NCI-H1417 treated with DMSO at 0.1 percent for 48 hours (cell line): ENCODE results near the gene PCDHA6.
"Not testable (repeated sequence)": the region's sequence is repeated elsewhere in the genome, so short reads cannot be mapped to it uniquely, and the experiment has no call there.

ENCODE experiments used
- DNase-seq: peaks from one replicate; lab custom pipeline; 2025; lab: John Stamatoyannopoulos, UW

PCDHA6 gene

GRCh38 chr5:140827704-140828361, at the start of gene PCDHA6:
Gene PCDHA6, plus strand, starts transcription at chr5:140827960. Its CDS starts 132 bp downstream, at chr5:140828092.
- DNase-seq = peak; percentile 78

- DNase-seq = no peak
Observed at GRCh38 chr5:140780512-140780911, 47.2 kb upstream of the PCDHA6 start.

- no peak for DNase-seq
Observed at GRCh38 chr5:140785905-140786686, 41.7 kb upstream of the PCDHA6 start, which contains the start of gene PCDHA1. Gene PCDHA1, plus strand, starts transcription at chr5:140786140.

GRCh38 chr5:140787422-140787821, 40.3 kb upstream of the PCDHA6 start:
- DNase-seq = not testable (repeated sequence)

GRCh38 chr5:140787849-140788504, 39.8 kb upstream of the PCDHA6 start:
- DNase-seq = not testable (repeated sequence)

GRCh38 chr5:140791089-140791488, 36.7 kb upstream of the PCDHA6 start:
- no peak for DNase-seq

- no peak for DNase-seq
Observed at GRCh38 chr5:140794595-140795258, 33.0 kb upstream of the PCDHA6 start, which contains the start of gene PCDHA2. Gene PCDHA2, plus strand, starts transcription at chr5:140794852.

GRCh38 chr5:140795259-140795641, 32.5 kb upstream of the PCDHA6 start:
- no peak for DNase-seq

- DNase-seq = not testable (repeated sequence)
Observed at GRCh38 chr5:140796072-140796717, 31.6 kb upstream of the PCDHA6 start.

GRCh38 chr5:140796718-140797095, 31.1 kb upstream of the PCDHA6 start:
- DNase-seq = no peak

GRCh38 chr5:140800816-140801493, 26.8 kb upstream of the PCDHA6 start, which contains the start of gene PCDHA3:
Gene PCDHA3, plus strand, starts transcription at chr5:140801057.
- no peak for DNase-seq

- DNase-seq = no peak
Observed at GRCh38 chr5:140801494-140801841, 26.3 kb upstream of the PCDHA6 start.

- not testable (repeated sequence) for DNase-seq
Observed at GRCh38 chr5:140802381-140802780, 25.4 kb upstream of the PCDHA6 start.

GRCh38 chr5:140802781-140803271, 24.9 kb upstream of the PCDHA6 start:
- no peak for DNase-seq

GRCh38 chr5:140806834-140807775, 20.7 kb upstream of the PCDHA6 start, which contains the start of gene PCDHA4:
Gene PCDHA4, plus strand, starts transcription at chr5:140807068.
- no peak for DNase-seq

- DNase-seq = not testable (repeated sequence)
Observed at GRCh38 chr5:140808241-140808888, 19.4 kb upstream of the PCDHA6 start.

- no peak for DNase-seq
Observed at GRCh38 chr5:140808889-140809291, 18.9 kb upstream of the PCDHA6 start.

GRCh38 chr5:140821375-140822280, 6.1 kb upstream of the PCDHA6 start, which contains the start of gene PCDHA5:
Gene PCDHA5, plus strand, starts transcription at chr5:140821613.
- DNase-seq = no peak
